Colonic mucosa (tissue), 4 donors: ENCODE data around the gene YRDC. TPM values are rescaled to one million over a fixed set of nuclear protein-coding genes. Genes with fewer than 3 reads are reported as not detected.
"Not testable (repeated sequence)": the region's sequence is repeated elsewhere in the genome, so short reads cannot be mapped to it uniquely, and the experiment has no call there.

Experiments
- DNase-seq: peaks from one replicate; pipeline ENCODE4 v3.0.0-alpha.2; 2020
- H3K27ac ChIP-seq: fragments of 200-600 bp; one replicate; pipeline ENCODE4 v1.8.0; 2021
- H3K27me3 ChIP-seq: fragments of 200-600 bp; one replicate; pipeline ENCODE4 v1.8.0; 2021
- H3K36me3 ChIP-seq: fragments of 200-600 bp; one replicate; pipeline ENCODE4 v1.8.0; 2021
- H3K4me1 ChIP-seq: fragments of 200-600 bp; one replicate; pipeline ENCODE4 v1.8.0; 2021; ENCODE audit warnings: mild to moderate bottlenecking
- H3K4me3 ChIP-seq: fragments of 200-600 bp; one replicate; pipeline ENCODE4 v1.8.0; 2021
- H3K9ac ChIP-seq, 2 donors: one replicate each; pipeline ENCODE4 v1.7.0; 2013; ENCODE audit warnings: control low read depth in 2 of 2, low read depth in 2 of 2, low read length in 2 of 2
- H3K9me3 ChIP-seq: fragments of 200-600 bp; one replicate; pipeline ENCODE4 v1.8.0; 2021
- CTCF ChIP-seq: fragments of 200-600 bp; IDR thresholded peaks from one replicate; pipeline ENCODE4 v1.8.0; 2022; ENCODE audit warnings: antibody characterized with exemption, mild to moderate bottlenecking
- intact Hi-C: fragments of 100-400 bp; cut with DNase I; formaldehyde crosslinking; loops from one replicate; pipeline ENCODE4 v1.14.1; 2022
- total RNA-seq, 2 donors: library from RNA; stranded (reverse); fragmentation: NEBNext Ultra II Directional in 1 of 2; extraction: Animal tissue kit (Norgen Biotek cat#: 25700) in 1 of 2; gene quantifications; one replicate each; pipeline ENCODE4 v1.2.1, GENCODE V29; 2021
- donor health status: healthy.
- donor health status: DM: no; HTN: no; CAD: no.
- donor health status: DM: no; HTN: no; CAD: no.

YRDC gene
- total RNA-seq, 2 donors from 2014 or later = 14.4 to 16.3 TPM

- H3K9ac ChIP-seq = no peak overlapping the region
- H3K36me3 ChIP-seq = no peaks in the 10 kb centered on the region
- H3K4me1 ChIP-seq = no peaks in the 10 kb centered on the region
- intact Hi-C loops = no loop called here
- no peaks in the 10 kb centered on the region for H3K27me3 ChIP-seq
- no peak overlapping the region for H3K27ac ChIP-seq
- H3K9me3 ChIP-seq = no peaks in the 10 kb centered on the region
- H3K4me3 ChIP-seq = no peak overlapping the region
- TF ChIP-seq CTCF = no peak
- DNase-seq = no peak
Observed at GRCh38 chr1:37782491-37782890, 25.5 kb downstream of the YRDC start.

DNA sequence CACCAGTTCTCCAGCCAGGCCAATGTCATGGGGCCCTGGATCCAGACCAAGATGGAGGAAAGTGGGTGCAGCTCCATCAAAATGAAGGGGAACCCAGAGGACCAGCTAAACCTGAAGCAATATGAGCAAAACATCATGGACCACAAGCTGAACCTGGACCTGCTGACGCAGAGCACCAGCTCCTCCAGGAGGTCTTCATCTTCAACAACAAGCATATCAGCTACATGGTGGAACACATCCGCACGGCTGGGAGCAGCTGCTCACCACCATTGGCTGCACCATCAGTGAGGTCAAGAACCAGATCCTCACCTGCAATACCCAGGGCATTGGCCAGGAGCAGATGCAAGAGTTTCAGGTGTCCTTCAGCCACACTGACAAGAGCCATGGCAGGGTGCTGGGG, 29.4 kb downstream of the YRDC start:
- intact Hi-C loops = no loop called here
- no peaks in the 10 kb centered on the region for H3K4me1 ChIP-seq
- H3K36me3 ChIP-seq = no peaks in the 10 kb centered on the region
- no peaks in the 10 kb centered on the region for H3K9me3 ChIP-seq
- H3K27me3 ChIP-seq = no peaks in the 10 kb centered on the region
- DNase-seq = no peak
- TF ChIP-seq CTCF = no peak
- no peak overlapping the region for H3K27ac ChIP-seq
- H3K4me3 ChIP-seq = no peak overlapping the region
- H3K9ac ChIP-seq = no peak overlapping the region

DNA sequence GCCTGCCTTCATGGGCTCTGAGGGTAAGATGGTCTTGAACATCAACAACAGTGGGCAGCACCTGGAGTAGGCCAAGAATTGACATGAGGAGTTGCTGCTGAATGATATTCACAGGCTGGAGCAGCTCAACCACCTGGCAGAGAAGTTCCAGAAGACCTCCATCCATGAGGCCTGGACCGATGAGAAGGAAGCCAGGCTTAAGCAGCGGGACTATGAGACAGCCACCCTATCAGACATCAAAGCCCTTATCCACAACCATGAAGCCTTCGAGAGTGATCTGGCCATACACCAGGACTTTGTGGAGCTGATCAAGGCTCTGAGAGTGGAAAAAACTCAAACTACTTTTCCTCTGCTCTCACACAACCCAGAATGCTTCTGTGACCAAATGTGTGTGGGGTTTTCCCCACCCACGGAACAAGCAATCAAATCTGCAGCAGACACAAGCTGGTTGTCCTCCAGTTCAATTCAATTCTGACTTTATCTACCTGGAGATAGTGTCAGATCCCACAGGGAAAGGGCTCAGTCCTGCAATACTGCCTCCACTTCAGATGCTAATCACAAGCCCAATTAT, 31.0 kb downstream of the YRDC start:
- no peaks in the 10 kb centered on the region for H3K9me3 ChIP-seq
- H3K9ac ChIP-seq = no peak overlapping the region
- no peaks in the 10 kb centered on the region for H3K36me3 ChIP-seq
- H3K4me3 ChIP-seq = no peak overlapping the region
- intact Hi-C loops = no loop called here
- no peak overlapping the region for H3K27ac ChIP-seq
- no peak for DNase-seq
- no peaks in the 10 kb centered on the region for H3K4me1 ChIP-seq
- TF ChIP-seq CTCF = no peak
- H3K27me3 ChIP-seq = no peaks in the 10 kb centered on the region

DNA sequence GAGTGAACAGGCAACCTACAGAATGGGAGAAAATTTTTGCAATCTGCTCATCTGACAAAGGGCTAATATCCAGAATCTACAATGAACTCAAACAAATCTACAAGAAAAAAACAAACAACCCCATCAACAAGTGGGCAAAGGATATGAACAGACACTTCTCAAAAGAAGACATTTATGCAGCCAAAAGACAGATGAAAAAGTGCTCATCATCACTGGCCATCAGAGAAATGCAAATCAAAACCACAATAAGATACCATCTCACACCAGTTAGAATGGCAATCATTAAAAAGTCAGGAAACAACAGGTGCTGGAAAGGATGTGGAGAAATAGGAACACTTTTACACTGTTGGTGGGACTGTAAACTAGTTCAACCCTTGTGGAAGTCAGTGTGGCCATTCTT, 36.6 kb downstream of the YRDC start:
- H3K36me3 ChIP-seq, intact Hi-C loops, DNase-seq, H3K4me3 ChIP-seq, H3K27ac ChIP-seq, H3K27me3 ChIP-seq, H3K4me1 ChIP-seq, H3K9ac ChIP-seq, H3K9me3 ChIP-seq: not testable (repeated sequence)

DNA sequence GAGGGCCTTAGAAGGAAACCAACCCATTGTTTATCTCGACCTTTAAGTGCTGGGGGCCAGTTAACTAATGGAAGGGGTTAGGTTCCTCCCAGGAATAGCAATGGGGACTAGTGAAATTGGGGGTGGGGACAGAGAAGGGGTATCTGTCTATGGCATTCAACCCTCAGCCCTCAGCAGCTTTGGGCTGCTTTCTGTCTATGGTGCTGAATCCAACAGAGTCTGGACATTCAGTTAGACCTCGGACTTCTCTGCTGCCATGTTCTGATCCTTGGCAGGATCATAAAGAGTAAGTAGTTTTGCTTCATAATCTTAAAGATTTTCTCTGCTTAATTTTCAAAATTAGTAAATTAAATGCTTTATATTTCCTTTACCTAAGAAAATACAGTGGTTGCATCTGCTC, 40.5 kb downstream of the YRDC start:
- intact Hi-C loops = no loop called here
- peaks cover 4% of the 10 kb centered on the region for H3K4me1 ChIP-seq

More for the DNA sequence above, 40.5 kb downstream of the YRDC start:
- H3K9ac ChIP-seq = no peak overlapping the region
- no peak for DNase-seq
- H3K27me3 ChIP-seq = peaks cover 37% of the 10 kb centered on the region
- no peaks in the 10 kb centered on the region for H3K9me3 ChIP-seq
- H3K4me3 ChIP-seq = no peak overlapping the region
- no peaks in the 10 kb centered on the region for H3K36me3 ChIP-seq
- no peak overlapping the region for H3K27ac ChIP-seq
- no peak for TF ChIP-seq CTCF
